GM18502 (cell line): ENCODE results near the gene OR2V2.
"Not testable (repeated sequence)": the region's sequence is repeated elsewhere in the genome, so short reads cannot be mapped to it uniquely, and the experiment has no call there.

Experiments used
- ATAC-seq: cut with Tn5 transposase; IDR thresholded peaks from one replicate; pipeline ENCODE4 v1.9.1; 2021; ENCODE audit warnings: mild to moderate bottlenecking; ENCODE audit not compliant: unreplicated experiment, poor library complexity

OR2V2 gene, protein sequence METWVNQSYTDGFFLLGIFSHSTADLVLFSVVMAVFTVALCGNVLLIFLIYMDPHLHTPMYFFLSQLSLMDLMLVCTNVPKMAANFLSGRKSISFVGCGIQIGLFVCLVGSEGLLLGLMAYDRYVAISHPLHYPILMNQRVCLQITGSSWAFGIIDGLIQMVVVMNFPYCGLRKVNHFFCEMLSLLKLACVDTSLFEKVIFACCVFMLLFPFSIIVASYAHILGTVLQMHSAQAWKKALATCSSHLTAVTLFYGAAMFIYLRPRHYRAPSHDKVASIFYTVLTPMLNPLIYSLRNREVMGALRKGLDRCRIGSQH

DNA sequence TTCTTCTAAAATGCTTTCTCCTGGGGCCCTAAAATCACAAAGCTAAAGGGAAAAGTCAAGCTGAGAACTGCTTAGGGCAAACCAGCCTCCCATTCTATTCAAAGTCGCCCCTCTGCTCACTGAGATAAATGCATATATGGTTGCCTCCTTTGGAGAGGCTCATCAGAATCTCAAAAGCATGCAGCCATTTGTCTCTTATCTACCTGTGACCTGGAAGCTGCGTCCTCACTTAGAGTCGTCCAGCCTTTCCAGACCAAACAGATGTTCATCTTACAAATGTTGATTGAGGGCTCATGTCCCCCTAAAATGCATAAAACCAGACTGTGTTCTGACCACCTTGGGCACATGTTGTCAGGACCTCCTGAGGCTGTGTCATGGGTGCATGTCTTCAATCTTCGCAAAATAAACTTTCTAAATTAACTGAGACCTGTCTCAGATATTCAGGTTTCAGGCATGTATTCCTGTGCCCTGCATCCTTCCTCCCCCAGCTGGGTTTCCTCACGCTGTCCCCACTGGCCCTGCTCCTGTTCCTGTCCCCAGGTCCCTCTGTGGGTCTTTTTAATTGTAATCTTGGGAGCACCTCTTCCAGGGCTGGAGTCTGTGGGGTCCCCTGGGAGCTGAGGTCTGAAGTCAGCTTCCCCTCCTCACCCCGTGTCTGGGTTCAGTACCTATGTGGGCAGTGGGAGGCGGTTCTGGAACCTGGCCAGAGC lies at the start of gene OR2V2:
TSS of gene OR2V2 (plus strand) at position 660 of the 710 bp plus-strand sequence. CDS start 7,357 bp downstream, outside the sequence.
- not testable (repeated sequence) for ATAC-seq

DNA sequence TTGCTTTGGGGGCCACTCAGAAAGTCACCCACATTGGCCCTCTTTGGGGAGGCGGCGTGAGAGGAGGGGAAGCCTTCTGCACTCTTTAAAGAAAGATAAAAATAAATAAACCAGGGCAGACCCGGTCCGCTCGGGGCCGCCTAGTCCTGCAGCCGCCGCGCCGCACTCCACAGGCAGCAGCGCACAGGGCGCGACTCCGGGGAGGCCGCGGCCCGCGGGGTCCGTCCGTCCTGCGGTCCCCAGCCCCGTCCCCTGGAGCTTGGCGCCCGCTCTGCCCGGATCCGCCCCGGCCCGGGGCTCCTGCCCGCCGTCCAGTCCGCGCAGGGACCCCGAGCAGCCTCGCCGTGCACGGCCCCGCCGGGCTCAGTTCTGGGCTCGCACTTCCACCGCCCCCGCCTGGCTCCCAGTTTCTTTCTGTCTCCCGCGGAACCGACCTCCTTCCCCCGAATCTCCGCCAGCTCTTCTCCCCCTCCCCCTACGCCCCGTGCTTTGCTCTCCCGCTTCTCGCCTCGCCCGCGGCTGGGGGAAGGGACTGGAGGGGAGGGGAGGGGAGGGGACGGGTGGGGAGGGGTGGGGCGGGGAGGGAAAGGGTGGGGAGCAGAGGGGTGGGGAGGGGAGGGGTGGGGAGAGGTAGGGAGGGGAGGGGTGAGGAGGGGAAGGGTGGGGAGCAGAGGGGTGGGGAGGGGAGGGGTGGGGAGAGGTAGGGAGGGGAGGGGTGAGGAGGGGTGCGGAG lies 49.5 kb upstream of the OR2V2 start:
- not testable (repeated sequence) for ATAC-seq

DNA sequence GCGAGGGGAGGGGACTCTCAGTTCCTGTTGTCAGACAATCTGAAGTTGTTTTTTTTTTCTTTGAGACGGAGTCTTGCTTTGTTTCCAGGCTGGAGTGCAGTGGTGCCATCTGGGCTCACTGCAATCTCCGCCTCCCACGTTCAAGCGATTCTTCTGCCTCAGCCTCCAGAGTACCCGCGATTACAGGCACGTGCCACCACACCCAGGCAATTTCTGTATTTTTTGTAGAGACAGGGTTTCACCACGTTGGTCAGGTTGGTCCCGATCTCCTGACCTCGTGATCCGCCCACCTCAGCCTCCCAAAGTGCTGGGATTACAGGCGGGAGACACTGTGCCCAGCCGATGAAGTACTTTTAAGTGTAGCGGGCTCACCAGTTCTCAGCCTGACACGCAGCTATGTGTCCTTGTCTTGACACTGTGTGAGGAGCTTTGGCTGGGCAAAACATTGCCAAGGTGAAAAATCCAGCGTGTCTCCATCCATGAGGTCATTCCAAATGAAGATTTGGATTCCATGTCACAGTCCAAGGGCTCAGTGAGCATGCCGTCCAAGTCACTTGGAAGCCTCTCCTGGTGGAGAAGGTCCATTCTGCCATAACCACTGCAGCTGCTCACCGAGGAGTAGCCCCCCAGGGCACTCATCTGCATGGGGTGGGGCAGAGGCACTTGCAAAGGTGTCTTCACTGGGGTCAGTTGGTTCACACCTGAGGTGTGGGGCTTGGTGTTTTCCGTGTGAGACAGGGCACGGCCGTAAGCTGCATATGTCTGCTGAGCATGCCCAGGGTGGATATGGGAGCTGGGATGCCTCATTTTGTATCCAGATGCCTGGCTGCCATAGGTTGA lies 48.4 kb upstream of the OR2V2 start:
- no peak for ATAC-seq

DNA sequence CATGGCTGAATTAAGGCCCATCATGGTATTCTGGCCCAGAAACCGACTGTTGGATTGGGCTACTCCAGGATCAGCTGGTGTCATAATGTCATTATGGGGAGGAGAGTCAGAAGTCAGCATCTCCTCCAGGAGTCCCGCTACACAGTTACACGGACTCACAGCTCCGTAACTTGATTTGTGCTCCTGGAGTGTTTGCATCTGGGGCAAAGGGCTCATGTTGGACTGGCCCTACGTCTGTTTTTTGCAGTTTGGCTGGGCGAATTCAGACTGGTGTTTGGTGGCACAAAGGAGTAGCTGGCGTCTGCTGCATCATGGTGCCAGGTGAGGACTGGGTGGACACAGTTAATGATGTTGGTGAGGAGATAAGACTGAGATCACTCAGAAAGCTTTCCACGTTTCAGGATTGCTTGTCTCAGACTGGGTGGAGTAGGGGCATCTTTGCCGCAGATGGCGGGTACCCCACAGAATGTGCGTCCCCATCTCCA lies 47.7 kb upstream of the OR2V2 start:
- no peak for ATAC-seq

DNA sequence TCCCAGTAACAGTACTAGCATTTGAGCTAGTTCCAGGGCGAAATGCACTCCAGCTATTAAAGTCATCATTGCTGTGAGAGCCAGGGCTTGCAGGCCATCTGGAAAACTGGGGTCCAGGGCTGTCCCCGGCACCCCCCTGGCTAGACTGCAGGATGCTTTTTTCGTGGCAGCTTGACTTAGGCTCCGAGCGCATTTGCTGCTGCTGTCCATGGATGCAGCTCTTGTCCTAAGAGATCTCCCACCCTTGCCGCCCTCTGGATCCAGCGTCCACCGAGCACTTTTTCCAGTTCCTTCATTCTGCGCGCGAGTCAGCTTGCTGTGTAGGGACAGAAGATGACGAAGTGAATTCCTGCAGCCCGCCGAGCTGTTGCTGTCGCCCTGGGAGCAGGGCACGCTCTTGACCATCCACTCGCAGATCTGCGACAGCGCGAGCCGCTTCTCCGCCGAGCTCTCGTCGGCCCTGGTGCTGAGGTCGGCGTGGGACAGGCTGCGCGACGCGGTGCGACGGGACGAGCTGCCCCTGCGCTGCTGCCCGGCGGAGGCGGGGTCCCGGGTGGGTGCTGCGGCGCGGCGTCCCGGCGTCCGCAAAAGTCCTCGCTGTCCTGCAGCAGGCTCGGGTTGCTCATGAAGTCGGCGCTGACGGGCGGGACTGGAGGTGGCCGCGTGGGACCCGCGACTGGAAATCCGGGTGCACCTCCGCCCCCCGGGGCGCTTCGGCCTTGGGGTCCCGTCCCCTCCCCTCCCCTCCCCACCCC lies 47.1 kb upstream of the OR2V2 start:
- ATAC-seq, result no peak

DNA sequence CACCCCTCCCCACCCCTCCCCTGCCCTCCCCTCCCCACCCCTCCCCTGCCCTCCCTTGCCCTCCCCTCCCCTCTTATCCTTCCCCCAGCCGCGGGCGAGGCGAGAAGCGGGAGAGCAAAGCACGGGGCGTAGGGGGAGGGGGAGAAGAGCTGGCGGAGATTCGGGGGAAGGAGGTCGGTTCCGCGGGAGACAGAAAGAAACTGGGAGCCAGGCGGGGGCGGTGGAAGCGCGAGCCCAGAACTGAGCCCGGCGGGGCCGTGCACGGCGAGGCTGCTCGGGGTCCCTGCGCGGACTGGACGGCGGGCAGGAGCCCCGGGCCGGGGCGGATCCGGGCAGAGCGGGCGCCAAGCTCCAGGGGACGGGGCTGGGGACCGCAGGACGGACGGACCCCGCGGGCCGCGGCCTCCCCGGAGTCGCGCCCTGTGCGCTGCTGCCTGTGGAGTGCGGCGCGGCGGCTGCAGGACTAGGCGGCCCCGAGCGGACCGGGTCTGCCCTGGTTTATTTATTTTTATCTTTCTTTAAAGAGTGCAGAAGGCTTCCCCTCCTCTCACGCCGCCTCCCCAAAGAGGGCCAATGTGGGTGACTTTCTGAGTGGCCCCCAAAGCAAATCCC lies 46.2 kb upstream of the OR2V2 start:
- ATAC-seq, result not testable (repeated sequence)

DNA sequence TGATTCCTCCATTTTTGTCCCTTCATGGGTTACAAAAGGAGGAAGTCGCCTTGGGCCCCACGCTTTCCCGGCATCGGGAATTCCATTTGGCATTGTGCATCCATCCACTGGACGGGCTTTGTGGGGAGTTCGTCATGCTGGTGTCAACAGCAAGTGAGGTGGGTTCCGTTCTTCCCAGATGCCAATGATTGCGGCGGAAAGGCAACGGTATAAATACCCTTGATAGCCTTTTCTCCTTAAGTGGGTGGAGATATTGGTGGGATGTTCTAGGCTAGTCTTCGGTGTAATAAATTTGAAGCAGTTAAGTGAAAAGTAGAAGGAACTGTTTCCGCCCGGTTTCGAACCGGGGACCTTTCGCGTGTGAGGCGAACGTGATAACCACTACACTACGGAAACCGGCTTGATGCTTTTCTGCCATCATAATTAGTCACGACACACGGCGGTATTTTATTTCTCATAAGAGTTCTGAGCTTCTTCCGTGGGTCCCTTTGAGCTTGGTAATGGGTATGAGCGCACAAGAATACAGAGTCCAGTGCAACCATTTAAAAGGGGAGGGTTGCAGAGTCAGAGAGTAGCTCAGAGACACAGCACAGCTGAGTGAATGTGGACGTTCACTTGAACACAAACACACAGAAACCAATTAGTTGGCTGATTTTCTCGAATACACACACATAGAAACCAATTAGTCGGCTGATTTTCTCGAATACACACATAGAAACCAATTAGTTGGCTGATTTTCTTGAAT lies 45.3 kb upstream of the OR2V2 start:
- not testable (repeated sequence) for ATAC-seq

DNA sequence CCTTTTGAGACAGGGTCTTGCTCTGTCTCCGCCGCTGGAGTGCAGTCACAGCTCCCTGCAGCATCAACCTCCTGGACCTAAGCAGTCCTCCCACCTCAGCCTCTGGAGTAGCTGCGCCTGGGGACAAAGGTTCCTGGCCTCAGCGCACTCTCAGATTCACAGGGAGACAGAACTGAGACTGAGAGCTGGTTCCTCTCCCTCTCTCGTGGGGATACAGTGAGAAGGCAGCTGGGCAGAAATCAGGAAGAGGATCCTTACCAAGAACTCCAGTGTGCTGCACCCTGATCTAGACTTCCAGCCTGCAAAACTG lies 43.2 kb upstream of the OR2V2 start:
- not testable (repeated sequence) for ATAC-seq

DNA sequence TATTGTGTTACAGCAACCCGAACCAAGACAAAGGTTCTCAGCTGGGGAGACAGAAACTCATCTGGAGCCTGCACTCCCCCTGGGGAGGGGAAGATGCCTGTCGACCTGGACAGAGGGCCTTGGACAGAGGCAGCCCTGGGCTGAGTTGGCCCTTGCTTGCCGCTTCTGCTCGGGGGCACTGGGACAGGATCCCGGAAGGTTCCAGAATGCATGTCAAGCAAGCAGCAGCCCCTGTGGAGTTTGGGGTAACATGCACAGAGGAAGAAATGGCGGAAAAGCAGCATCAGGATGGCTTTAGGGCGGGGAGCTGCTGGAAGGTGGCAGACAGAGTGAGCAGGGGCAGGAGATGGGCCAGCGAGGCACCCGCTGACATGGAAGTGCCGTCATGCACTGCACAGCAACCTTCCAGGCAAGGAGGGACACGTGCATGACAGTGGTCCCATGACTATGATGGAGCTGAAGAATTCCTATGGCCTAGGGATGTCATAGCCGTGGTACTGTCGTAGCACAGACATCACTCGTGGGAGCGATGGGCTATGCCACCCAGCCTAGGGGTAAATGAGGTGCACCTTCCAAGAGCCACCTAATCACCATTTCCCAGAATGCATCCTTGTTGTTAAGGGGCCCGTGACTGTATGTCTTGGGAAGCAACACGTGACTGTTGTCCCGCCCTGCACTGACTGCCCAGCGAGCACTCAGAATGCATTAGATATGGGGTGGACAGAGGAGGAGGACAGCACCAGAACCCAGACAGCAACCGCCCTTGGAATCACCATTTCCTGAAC lies 42.6 kb upstream of the OR2V2 start:
- not testable (repeated sequence) for ATAC-seq

DNA sequence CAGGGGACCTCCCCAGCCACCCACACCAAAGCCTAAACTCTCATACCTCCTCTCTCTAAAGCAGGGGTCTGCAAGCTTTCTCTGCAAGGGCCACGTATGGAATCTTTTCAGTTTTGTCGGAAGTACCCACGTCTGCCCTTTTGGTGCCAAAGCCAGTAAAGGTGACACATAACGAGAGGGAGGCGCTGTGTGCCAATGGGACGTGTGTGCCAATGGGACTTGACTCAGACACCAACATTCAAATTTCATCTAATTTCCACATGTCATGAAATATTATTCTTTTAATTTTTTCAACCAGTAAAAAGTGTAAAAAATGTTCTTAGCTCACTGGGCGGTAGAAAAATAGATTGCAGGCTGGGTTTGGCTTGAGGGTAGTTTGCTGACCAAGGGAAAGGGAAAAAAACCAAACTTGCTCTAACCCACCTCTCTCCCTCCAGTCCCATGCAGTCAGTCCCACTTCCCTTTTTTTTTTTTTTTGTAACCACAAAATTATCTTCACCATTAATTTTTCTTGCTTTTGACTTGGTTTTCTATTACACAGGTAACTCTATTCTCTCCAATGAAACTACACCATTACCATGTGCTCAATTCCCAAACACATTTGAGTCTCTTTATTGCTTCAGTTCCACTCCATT lies 41.9 kb upstream of the OR2V2 start:
- ATAC-seq, result no peak

DNA sequence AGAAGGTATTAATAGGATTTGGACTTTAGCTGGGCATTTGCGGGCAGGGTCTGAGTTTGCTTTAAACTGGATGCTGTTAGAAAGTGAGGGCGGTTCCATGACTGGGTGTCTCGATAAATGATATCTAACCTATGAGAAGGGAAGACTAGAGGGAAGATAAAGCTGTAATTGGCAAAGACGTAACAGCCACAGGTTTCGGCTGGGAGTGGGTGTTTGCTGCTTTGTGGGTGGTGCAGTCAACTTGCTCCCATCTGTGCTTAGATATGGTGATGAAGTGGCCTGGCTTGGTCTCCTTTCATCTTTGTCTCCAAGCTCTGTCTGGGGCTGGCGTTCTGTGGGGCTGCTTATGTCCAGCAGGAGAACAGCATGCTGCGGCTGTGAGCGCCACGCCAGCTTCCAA lies 39.7 kb upstream of the OR2V2 start:
- ATAC-seq, result no peak

DNA sequence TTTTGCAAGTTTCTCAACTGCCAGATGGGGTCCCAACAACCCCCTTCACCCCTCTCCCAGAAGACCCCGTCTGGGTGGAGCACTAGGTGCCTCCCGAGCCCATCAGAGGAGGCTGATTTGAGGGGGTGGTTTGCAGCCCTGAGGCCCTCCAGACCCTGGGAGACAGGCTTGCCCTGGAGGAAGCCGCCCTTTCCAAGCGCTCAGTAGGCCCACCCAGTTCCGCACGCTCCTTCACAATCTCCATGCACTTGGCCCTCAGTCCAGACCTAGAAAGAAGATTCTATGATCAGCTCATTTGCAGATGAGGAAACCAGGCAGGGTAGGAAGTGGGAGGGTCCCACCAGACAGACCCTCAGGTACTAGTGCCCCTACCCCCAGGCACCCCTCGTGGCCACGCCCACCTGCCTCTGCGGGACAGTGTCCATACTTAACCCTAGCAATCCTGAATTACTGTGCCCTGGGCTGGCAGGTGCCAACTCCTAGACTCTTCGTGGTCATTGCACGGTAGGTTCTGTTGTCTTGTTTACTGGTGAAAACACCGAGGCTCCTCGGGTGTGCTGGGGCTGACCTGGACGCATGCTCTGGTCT lies 38.7 kb upstream of the OR2V2 start:
- ATAC-seq, result no peak

DNA sequence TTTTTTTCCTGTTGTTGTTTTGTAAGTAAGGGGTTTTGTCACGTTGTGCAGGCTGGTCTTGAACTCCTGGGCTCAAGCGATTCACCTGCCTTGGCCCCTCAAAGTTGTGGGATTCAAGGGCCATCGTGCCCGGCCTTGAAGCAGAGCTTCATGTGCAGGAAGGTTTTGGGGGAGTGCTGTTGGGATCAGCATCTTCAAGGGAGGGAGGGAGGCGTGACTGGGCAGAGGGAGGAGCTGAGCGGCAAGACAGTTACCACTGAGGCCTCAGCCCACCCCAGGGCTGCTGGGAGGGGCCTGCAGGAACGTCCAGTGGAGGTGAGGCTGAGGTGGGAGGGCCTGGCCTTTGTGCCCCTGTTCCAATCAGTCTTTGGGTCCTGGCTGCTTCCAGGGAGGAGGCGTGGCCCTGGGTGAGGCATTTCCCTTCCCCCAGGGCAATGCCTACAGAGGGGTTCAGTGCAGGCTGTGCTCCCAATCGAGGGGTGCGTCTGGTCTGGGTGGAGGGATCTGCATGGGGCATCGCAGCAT lies 37.8 kb upstream of the OR2V2 start:
- ATAC-seq, result no peak

DNA sequence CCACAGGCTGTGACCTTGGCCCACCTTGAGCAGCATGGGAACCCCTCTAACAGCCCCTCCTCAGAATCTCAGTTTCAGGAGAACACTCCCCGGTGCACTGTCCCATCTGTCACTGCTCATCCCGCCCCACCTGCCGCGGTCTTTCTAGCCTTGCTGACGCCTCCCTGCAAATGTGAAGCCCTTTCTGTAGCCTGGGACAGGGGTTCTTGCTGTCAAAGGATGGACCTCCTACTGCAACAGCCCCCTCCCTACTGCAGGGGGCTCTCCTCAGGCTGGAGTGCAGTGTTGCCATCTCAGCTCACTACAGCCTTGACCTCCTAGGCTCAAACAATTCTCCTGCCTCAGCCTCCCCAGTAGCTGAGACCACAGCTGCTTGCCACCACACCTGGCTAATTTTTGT lies 36.4 kb upstream of the OR2V2 start:
- no peak for ATAC-seq

DNA sequence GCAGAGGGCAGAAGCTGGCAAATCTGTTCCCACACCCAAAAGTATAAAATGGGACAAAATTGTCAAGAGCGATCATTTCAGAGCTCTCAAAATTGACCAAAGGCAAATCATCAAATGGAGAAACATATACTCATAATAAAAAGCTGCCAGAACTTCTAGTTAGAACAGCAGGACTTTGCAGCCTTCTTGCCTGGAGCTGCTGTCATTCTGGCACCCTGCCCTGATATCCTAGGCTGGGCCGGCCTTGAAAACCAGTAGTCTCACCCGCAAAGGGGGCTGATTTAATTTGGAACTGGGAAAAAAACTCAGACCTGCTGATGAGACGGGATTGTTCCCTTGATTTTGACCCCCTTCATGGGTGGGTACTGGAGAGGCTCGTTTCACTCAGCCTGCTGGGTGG lies 34.9 kb upstream of the OR2V2 start:
- ATAC-seq, result no peak

DNA sequence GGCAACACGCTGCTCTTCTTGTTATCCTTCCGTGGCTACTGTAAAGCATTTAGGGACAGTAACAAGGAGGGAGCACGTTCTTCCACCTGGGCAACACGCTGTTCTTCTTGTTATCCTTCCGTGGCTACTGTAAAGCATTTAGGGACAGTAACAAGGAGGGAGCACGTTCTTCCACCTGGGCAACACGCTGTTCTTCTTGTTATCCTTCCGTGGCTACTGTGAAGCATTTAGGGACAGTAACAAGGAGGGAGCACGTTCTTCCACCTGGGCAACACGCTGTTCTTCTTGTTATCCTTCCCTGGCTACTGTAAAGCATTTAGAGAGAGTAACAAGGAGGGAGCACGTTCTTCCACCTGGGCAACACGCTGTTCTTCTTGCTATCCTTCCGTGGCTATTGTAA lies 33.8 kb upstream of the OR2V2 start:
- ATAC-seq, result not testable (repeated sequence)
